NCI-H1092 (cell line): ENCODE measurements around the gene HLA-DOA.

Source experiments
- DNase-seq: peaks from one replicate; lab custom pipeline; 2025; lab: John Stamatoyannopoulos, UW

HLA-DOA gene

GRCh38 chr6:33008944-33009861, at the start of gene HLA-DOA:
HLA-DOA (minus strand) TSS chr6:33009591.
- DNase-seq = no peak

GRCh38 chr6:33057222-33058150, 48.1 kb upstream of the HLA-DOA start:
- DNase-seq = no peak

GRCh38 chr6:33053230-33053629, 43.8 kb upstream of the HLA-DOA start:
- no peak for DNase-seq

GRCh38 chr6:33052627-33053026, 43.2 kb upstream of the HLA-DOA start:
- DNase-seq = no peak

DNA sequence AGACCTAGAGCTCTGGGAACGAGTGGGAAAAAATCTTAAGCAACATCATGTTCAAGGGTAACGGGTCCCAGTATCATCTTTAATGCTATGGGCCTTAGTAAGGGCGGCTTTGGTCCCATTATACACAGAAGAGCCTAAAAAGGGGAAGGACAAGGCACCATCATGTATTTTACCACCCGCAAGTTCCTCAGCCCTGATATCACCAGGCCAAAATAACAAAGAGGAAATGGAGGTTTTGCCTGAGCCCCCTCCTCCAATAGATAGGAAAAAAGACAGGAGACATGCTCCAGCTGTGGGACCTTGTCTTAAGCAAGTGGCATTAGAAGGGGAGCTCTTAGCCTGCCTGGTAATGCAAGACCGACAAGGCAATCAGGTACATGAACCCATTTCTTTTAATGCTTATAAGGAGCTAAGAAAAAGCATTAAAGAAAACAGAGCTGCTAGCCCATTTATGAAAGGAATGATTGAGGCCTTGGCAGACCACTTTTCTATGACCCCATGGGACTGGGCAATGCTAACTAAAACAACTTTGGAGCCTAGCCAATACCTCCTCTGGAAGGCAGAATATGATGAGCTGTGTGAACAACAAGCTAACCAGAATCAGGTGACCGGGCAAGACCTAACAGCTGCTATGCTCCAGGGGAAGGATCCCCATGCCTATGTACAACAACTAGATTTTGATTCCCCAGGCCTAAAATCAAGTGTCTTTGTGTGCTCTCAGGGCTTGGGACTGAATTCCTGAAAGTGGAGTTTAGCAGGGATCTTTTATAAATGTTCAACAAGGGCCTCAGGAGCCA, 40.8 kb upstream of the HLA-DOA start:
- DNase-seq = no peak

GRCh38 chr6:33049323-33050013, 40.1 kb upstream of the HLA-DOA start:
- DNase-seq = no peak

DNA sequence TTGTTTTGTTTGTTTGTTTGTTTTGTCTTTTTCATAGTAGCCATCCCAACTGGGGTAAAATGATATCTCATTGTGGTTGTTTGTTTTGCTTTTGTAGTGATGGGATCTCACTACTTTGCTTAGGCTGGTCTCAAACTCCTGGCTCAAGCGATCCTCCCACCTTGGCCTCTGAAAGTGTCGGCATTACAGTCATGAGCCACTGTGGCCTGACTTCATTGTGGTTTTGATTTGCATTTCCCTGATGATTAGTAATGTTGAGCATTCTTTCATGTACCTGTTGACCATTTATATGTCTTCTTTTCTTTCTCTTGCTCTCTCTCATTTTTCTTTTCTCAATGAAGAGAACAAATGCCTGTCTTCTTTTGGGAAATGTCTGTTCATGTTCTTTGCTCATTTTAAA, 30.8 kb upstream of the HLA-DOA start:
- DNase-seq = no peak

DNA sequence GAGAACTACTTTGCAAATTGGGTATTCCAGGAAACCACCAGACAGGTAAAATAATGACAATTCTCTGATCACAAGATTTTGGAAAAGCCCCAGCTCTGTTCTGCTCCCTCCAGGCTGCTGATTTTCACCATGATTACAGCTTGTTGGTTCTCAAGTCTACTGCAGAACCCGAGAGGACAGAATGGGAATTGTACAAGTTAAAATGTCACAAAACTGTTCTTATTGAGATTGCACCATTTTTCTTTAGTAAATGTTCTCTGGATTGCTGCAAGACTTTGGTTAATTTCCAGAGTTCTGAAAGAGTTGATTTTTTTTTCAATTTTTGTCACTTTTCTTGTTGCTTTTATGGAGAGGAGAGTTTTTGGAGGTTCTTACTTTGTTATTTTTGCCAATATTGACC, 27.1 kb upstream of the HLA-DOA start:
- DNase-seq = no peak

DNA sequence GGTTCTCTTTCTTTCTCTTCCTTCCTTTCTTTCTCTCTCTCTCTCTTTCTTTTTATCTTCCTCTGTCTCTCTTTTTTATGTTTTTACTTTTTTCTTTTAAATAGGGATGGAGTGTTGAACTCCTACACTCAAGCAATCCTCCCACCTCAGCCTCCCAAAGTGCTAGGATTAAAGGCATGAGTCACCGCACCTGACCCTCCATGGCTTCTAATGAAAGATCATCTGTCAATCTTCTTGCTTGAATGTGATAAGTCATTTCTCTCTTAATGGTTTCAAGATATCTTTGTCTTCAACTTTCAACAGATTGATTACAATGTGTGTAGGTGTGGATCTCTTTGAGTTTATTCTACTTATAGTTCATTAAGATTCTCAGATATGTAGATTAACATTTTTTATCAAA, 25.2 kb upstream of the HLA-DOA start:
- no peak for DNase-seq

GRCh38 chr6:33030245-33030644, 20.9 kb upstream of the HLA-DOA start:
- no peak for DNase-seq

GRCh38 chr6:33029328-33030184, 20.2 kb upstream of the HLA-DOA start:
- no peak for DNase-seq

- DNase-seq = no peak
These were observed 18.9 kb upstream of the HLA-DOA start for GRCh38 chr6:33028220-33028849.

DNA sequence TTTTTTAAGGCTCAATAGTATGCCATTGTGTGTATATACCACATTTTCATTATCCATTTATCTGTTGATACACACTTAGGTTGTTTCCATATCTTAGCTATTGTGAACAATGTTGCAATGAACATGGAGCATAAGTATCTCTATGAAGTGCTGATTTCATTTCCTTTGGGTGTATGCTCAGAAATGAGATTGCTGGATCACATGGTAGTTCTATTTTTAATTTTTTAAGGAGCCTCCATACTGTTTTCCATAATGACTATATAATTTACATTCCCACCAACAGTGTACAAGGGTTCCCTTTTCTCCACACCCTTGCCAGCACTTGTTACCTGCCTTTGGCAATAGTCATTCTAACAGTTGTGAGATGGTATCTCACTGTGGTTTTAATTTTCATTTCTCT, 15.1 kb upstream of the HLA-DOA start:
- no peak for DNase-seq

DNA sequence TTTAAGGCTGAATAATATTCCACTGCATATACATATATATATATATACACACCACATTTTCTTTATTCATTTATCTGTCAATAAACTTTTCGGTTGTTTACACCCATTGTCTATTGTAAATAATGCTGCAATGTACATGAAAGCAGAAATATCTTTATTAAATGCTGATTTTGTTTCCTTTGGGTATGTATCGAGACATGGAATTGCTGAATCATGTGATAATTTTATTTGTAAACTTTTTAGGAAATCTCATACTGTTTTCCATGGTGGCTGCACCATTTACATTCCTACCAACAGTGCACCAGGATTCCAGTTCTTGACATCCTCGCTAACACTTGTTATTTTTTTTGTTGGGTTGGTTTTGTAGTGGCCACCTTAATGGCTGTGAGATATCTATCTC, 14.1 kb upstream of the HLA-DOA start:
- no peak for DNase-seq

DNA sequence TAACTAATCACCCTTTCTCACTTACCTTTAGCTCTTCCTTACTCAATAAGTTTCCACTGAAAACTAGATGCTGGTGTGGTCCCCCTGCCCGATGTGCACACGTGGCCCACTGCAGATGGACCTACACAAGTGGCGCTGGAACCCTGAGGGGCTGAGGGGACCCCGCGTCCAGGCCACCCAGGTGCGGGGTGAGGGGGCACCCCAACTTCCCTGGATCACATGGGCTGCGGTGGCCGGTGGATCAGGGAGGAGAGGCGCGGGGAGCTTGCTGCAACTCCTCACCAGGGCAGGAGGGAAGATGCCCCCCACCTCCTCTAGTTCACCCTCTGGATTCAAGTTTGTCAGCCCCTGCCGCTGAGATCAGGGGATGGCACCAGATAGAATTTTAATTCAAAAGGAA, 12.5 kb upstream of the HLA-DOA start:
- DNase-seq = no peak

- DNase-seq = no peak
These were observed 10.0 kb upstream of the HLA-DOA start for GRCh38 chr6:33019372-33019771.

- DNase-seq = no peak
These were observed 9.5 kb upstream of the HLA-DOA start for GRCh38 chr6:33018904-33019303.

DNA sequence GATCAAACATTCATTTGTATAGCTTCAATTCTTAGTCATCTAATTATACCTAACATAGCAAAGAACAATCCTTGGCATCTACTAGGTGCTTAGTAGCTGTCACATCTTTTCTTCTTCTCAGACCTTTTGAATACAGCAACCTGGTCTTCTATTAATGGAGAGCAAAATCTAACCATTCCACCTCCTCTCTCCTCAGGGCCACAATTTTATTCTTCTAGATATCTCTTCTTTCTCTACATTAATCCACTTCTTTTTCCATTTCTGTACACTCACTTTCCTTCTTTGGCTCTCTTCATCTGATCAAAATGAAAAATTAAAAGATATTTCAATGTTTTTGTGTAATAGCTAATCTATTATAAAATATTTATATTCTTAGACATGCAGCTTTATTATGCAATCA, 9.0 kb upstream of the HLA-DOA start:
- no peak for DNase-seq

GRCh38 chr6:33017694-33018353, 8.4 kb upstream of the HLA-DOA start:
- DNase-seq = no peak
